Measurements from ENCODE around the gene SPATC1L. TPM values are rescaled to one million over a fixed set of nuclear protein-coding genes. Genes with fewer than 3 reads are reported as not detected.
"Not testable (repeated sequence)": the region's sequence is repeated elsewhere in the genome, so short reads cannot be mapped to it uniquely, and the experiment has no call there.

Gene SPATC1L
- total RNA-seq, 2 donors from 2014 or later = 6.2 to 6.9 TPM

GRCh38 chr21:46202592-46203202 lies 18.4 kb upstream of the SPATC1L start:
- no peaks in the 10 kb centered on the region for H3K4me1 ChIP-seq

GRCh38 chr21:46200877-46201803 lies 16.9 kb upstream of the SPATC1L start:
- H3K27me3 ChIP-seq; H3K9ac ChIP-seq (ENCODE audit: low read depth in 2 of 2, low read length in 2 of 2); H3K4me3 ChIP-seq: not testable (repeated sequence)

More at GRCh38 chr21:46202592-46203202, 18.4 kb upstream of the SPATC1L start:
- H3K27ac ChIP-seq = no peak overlapping the region
- TF ChIP-seq CTCF (IDR thresholded peaks at IDR 0.05) = no peak
- no peak overlapping the region for H3K4me3 ChIP-seq
- no peaks in the 10 kb centered on the region for H3K9me3 ChIP-seq
- intact Hi-C loops (cut with DNase I) = no loop called here
- H3K36me3 ChIP-seq = peaks cover 6% of the 10 kb centered on the region
- H3K9ac ChIP-seq (ENCODE audit: low read depth in 2 of 2, low read length in 2 of 2) = no peak overlapping the region
- no peak for DNase-seq
- H3K27me3 ChIP-seq = no peaks in the 10 kb centered on the region

GRCh38 chr21:46199436-46200373 lies 15.4 kb upstream of the SPATC1L start:
- Histone ChIP-seq H3K27me3 (no peaks in the 10 kb centered on the region), H3K36me3 (peaks cover 11% of the 10 kb centered on the region), H3K9me3 (no peaks in the 10 kb centered on the region), H3K9ac (ENCODE audit: low read depth in 2 of 2, low read length in 2 of 2) (no peak overlapping the region), H3K4me1 (no peaks in the 10 kb centered on the region), H3K4me3 (no peak overlapping the region), H3K27ac (no peak overlapping the region)
- DNase-seq = no peak
- no peak for TF ChIP-seq CTCF (IDR thresholded peaks at IDR 0.05)
- intact Hi-C loops (cut with DNase I) = no loop called here

More at GRCh38 chr21:46200877-46201803, 16.9 kb upstream of the SPATC1L start:
- intact Hi-C loops (cut with DNase I); DNase-seq; H3K36me3 ChIP-seq; H3K4me1 ChIP-seq; H3K27ac ChIP-seq; H3K9me3 ChIP-seq: not testable (repeated sequence)

- Histone ChIP-seq H3K36me3 (peaks cover 19% of the 10 kb centered on the region), H3K4me3 (no peak overlapping the region), H3K4me1 (no peaks in the 10 kb centered on the region), H3K9ac (ENCODE audit: low read depth in 2 of 2, low read length in 2 of 2) (no peak overlapping the region), H3K9me3 (no peaks in the 10 kb centered on the region), H3K27me3 (no peaks in the 10 kb centered on the region), H3K27ac (no peak overlapping the region)
- intact Hi-C loops (cut with DNase I) = no loop called here
- no peak for DNase-seq
- no peak for TF ChIP-seq CTCF (IDR thresholded peaks at IDR 0.05)
These were observed 12.5 kb upstream of the SPATC1L start for GRCh38 chr21:46196733-46197132.

- H3K4me1 ChIP-seq = no peaks in the 10 kb centered on the region
- DNase-seq = no peak
- H3K36me3 ChIP-seq = peaks cover 19% of the 10 kb centered on the region
- no peaks in the 10 kb centered on the region for H3K27me3 ChIP-seq
- H3K9me3 ChIP-seq = no peaks in the 10 kb centered on the region
- H3K9ac ChIP-seq (ENCODE audit: low read depth in 2 of 2, low read length in 2 of 2) = no peak overlapping the region
- TF ChIP-seq CTCF (IDR thresholded peaks at IDR 0.05) = no peak
- intact Hi-C loops (cut with DNase I) = no loop called here
- no peak overlapping the region for H3K27ac ChIP-seq
- H3K4me3 ChIP-seq = no peak overlapping the region
These were observed 11.4 kb upstream of the SPATC1L start for GRCh38 chr21:46195595-46196195.
